IMR-90 (cell line): Measurements from ENCODE around the gene CLPTM1. TPM values are rescaled to one million over a fixed set of nuclear protein-coding genes. Genes with fewer than 3 reads are reported as not detected.
"Not testable (repeated sequence)": the region's sequence is repeated elsewhere in the genome, so short reads cannot be mapped to it uniquely, and the experiment has no call there.

Source experiments
- ATAC-seq: fragments of 200-7000 bp; cut with Tn5 transposase; 2 replicates; pipeline ENCODE4 v1.9.1; 2020; ENCODE audit warnings: low read depth, mild to moderate bottlenecking, moderate library complexity
- BruUV-seq: library from RNA; stranded (reverse); fragments of 400-500 nt; replicated peaks from 2 replicates; lab custom pipeline; 2021; lab: Mats Ljungman, UMichigan
- CTCF ChIA-PET: fragments of 300-600 bp; formaldehyde crosslinking; extraction: SDS; loops from one replicate; lab custom pipeline; 2021; ENCODE audit warnings: antibody characterized with exemption; lab: Yijun Ruan, JAX
- POLR2A ChIA-PET: fragments of 300-600 bp; sonication (Branson Sonifier 250); formaldehyde crosslinking; loops from one replicate; lab custom pipeline; 2022; ENCODE audit warnings: antibody characterized with exemption; ENCODE audit not compliant: unreplicated experiment; lab: Charles Lee
- DNase-seq: peaks from one replicate; pipeline ENCODE4 v3.0.0; 2013
- H2AFZ ChIP-seq: replicated peaks from 2 replicates; pipeline ENCODE3; 2013; ENCODE audit warnings: low read length, mild to moderate bottlenecking; ENCODE audit not compliant: poor library complexity
- H2AK5ac ChIP-seq: 2 replicates; pipeline ENCODE4 v1.6.1; 2013; ENCODE audit warnings: low read depth, low read length, inconsistent platforms
- H2AK9ac ChIP-seq: replicated peaks from 2 replicates; pipeline ENCODE3; 2013; ENCODE audit warnings: mild to moderate bottlenecking, low read depth, low read length, moderate library complexity; ENCODE audit not compliant: poor library complexity
- H2BK120ac ChIP-seq: 2 replicates; pipeline ENCODE4 v1.6.1; 2013; ENCODE audit warnings: low read depth, low read length, inconsistent platforms
- H2BK15ac ChIP-seq: 3 replicates; pipeline ENCODE4 v1.6.1; 2013; ENCODE audit warnings: low read depth, low read length, inconsistent platforms
- H2BK20ac ChIP-seq: 2 replicates; pipeline ENCODE4 v1.6.1; 2013; ENCODE audit warnings: low read depth, mild to moderate bottlenecking, inconsistent platforms, low read length, moderate library complexity
- H2BK5ac ChIP-seq: 2 replicates; pipeline ENCODE4 v1.6.1; 2013; ENCODE audit warnings: mild to moderate bottlenecking, low read depth, low read length, inconsistent platforms; ENCODE audit not compliant: poor library complexity, severe bottlenecking
- H3K14ac ChIP-seq: replicated peaks from 2 replicates; pipeline ENCODE4 v1.6.1; 2013; ENCODE audit warnings: low read depth, low read length, inconsistent platforms
- H3K18ac ChIP-seq: 2 replicates; pipeline ENCODE4 v1.6.1; 2013; ENCODE audit warnings: low read depth, low read length, control low read depth
- H3K23ac ChIP-seq: 2 replicates; pipeline ENCODE4 v1.6.1; 2013; ENCODE audit warnings: low read depth, low read length, inconsistent platforms
- H3K27ac ChIP-seq: 2 replicates; pipeline ENCODE4 v1.5.1; 2013; ENCODE audit warnings: mild to moderate bottlenecking, control low read depth, low read length; ENCODE audit not compliant: insufficient read depth
- H3K27me3 ChIP-seq: 2 replicates; pipeline ENCODE4 v1.6.1; 2013; ENCODE audit warnings: low read length; ENCODE audit not compliant: control insufficient read depth, insufficient read depth
- H3K36me3 ChIP-seq: 2 replicates; pipeline ENCODE4 v1.6.1; 2013; ENCODE audit warnings: low read length, mixed read lengths; ENCODE audit not compliant: control insufficient read depth, insufficient read depth
- H3K4ac ChIP-seq: 2 replicates; pipeline ENCODE4 v1.6.1; 2013; ENCODE audit warnings: low read depth, low read length, inconsistent platforms
- H3K4me1 ChIP-seq: 2 replicates; pipeline ENCODE4 v1.6.1; 2013; ENCODE audit warnings: low read length, mixed read lengths; ENCODE audit not compliant: control insufficient read depth, insufficient read depth
- H3K4me2 ChIP-seq: 2 replicates; pipeline ENCODE4 v1.6.1; 2013; ENCODE audit warnings: low read depth, mild to moderate bottlenecking, control low read depth, low read length, moderate library complexity
- H3K4me3 ChIP-seq: 2 replicates; pipeline ENCODE4 v1.5.1; 2013; ENCODE audit warnings: low read depth, mild to moderate bottlenecking, control low read depth, low read length, moderate library complexity; ENCODE audit not compliant: insufficient read depth
- H3K56ac ChIP-seq: 2 replicates; pipeline ENCODE4 v1.6.1; 2013; ENCODE audit warnings: low read length, inconsistent platforms; ENCODE audit not compliant: insufficient read depth; ENCODE audit errors: extremely low read depth
- H3K79me1 ChIP-seq, 2 experiments: 2 replicates each; pipeline ENCODE4 v1.6.1; 2013; ENCODE audit warnings: low read length in 2 of 2, inconsistent platforms in 1 of 2, low read depth in 1 of 2
- H3K9ac ChIP-seq: 2 replicates; pipeline ENCODE4 v1.6.1; 2013; ENCODE audit warnings: low read depth, low read length, control low read depth
- H3K9me1 ChIP-seq: 2 replicates; pipeline ENCODE4 v1.6.1; 2013; ENCODE audit warnings: low read length, inconsistent platforms; ENCODE audit not compliant: insufficient read depth
- H3K9me3 ChIP-seq: 2 replicates; pipeline ENCODE4 v1.6.1; 2013; ENCODE audit warnings: low read length; ENCODE audit not compliant: control insufficient read depth, insufficient read depth
- H4K20me1 ChIP-seq: 2 replicates; pipeline ENCODE4 v1.6.1; 2013; ENCODE audit warnings: low read length, inconsistent platforms; ENCODE audit not compliant: insufficient read depth
- H4K5ac ChIP-seq: 2 replicates; pipeline ENCODE4 v1.6.1; 2013; ENCODE audit warnings: mild to moderate bottlenecking, low read depth, low read length, control low read depth
- H4K8ac ChIP-seq, 2 experiments: 2 replicates each; pipeline ENCODE4 v1.6.1; 2013; ENCODE audit warnings: low read depth in 2 of 2, low read length in 2 of 2, control low read depth in 1 of 2, inconsistent platforms in 1 of 2
- H4K91ac ChIP-seq: 2 replicates; pipeline ENCODE4 v1.6.1; 2013; ENCODE audit warnings: low read depth, low read length, inconsistent platforms; ENCODE audit not compliant: insufficient read depth
- CEBPB ChIP-seq: IDR thresholded peaks from 2 replicates; pipeline ENCODE4 v1.6.1; 2012; ENCODE audit warnings: low read depth, low read length, improper control_type of control experiment
- CHD1 ChIP-seq: IDR thresholded peaks from 2 replicates; pipeline ENCODE4 v1.6.1; 2012; ENCODE audit warnings: low read depth, low read length, improper control_type of control experiment
- FOS ChIP-seq: fragments of 150-350 bp; IDR thresholded peaks from 2 replicates; pipeline ENCODE4 v1.6.1; 2016; ENCODE audit warnings: low read depth, low read length
- WGBS, 2 experiments: methylation state at CpG; one replicate each; pipeline versions ENCODE4 v1.1.5 to v1.1.7; 2013; ENCODE audit warnings: missing lambda C conversion rate in 2 of 2; ENCODE audit not compliant: insufficient read length in 1 of 2; ENCODE audit errors: extremely low coverage in 2 of 2; 5-methylcytosine and 5-hydroxymethylcytosine counted together
- dilution Hi-C: fragments of 300-500 bp; cut with HindIII; formaldehyde crosslinking; loops from one replicate; pipeline ENCODE4 v1.14.3; 2018; ENCODE audit warnings: low sequenced_read_pairs; ENCODE audit not compliant: unreplicated experiment
- in situ Hi-C: fragments of 300-500 bp; cut with MboI; formaldehyde crosslinking; loops from 3 replicates; pipeline ENCODE4 v1.14.3; 2019; ENCODE audit warnings: low sequenced_read_pairs, inconsistent platforms, mixed read lengths
- intact Hi-C: fragments of 100-400 bp; cut with micrococcal nuclease; formaldehyde crosslinking; loops from 2 replicates; pipeline ENCODE4 v1.10.0; 2022
- polyA plus RNA-seq, 3 experiments: library from polyadenylated mRNA; depleted of rRNA; stranded (reverse); fragments of >200 nt; gene quantifications; 2 replicates each; pipeline ENCODE4 v1.2.3, GENCODE V29; 2012; ENCODE audit warnings: low replicate concordance in 1 of 3
- total RNA-seq: library from RNA; depleted of rRNA; stranded (reverse); fragments of >200 nt; gene quantifications from 2 replicates; pipeline ENCODE4 v1.2.3, GENCODE V29; 2012

Gene CLPTM1
- total and polyA plus RNA-seq, 2 of the 4 experiments (the other 2 are of a cell fraction), result 23.8 to 88.8 TPM

DNA sequence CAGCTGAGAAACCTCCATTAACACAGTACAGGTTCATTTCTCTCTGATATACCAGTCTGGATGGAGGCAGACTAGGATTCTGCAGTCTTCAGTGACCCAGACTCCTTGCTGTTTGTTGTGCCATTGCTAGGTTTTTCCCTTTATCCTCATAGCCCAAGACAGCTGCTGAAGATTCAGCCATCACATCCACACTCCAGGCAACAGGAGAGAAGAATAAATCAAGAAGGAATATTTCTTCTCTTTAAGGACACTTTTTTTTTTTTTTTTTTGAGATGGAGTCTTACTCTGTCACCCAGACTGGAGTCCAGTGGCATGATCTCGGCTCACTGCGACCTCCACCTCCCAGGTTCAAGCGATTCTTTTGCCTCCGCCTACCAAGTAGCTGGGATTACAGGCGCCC lies 14.3 kb downstream of the CLPTM1 start:
- no peak overlapping the region for H2BK20ac ChIP-seq
- H3K4me3 ChIP-seq, result no peak overlapping the region
- no peak overlapping the region for H4K91ac ChIP-seq
- no peak overlapping the region for H2AK5ac ChIP-seq
- DNase-seq (no peak), ATAC-seq (no peak)
- peaks cover 16% of the 10 kb centered on the region for H4K20me1 ChIP-seq
- no peak overlapping the region for H3K4ac ChIP-seq
- H3K27me3 ChIP-seq, result no peaks in the 10 kb centered on the region
- H2AK9ac ChIP-seq, result no peak overlapping the region
- H2BK5ac ChIP-seq, result no peak overlapping the region
- TF ChIP-seq CEBPB (no peak), FOS (no peak), CHD1 (no peak)
- in situ Hi-C loops (no loop called here), intact Hi-C loops (no loop called here), dilution Hi-C loops (no loop called here)
- no peak overlapping the region for H4K5ac ChIP-seq
- no peak overlapping the region for H3K14ac ChIP-seq
- H3K36me3 ChIP-seq, result peaks cover 38% of the 10 kb centered on the region
- WGBS, 2 experiments, result no CpG with 5 or more reads among the region's 5 CpGs
- peaks cover 11 to 37% of the 10 kb centered on the region in 2 experiments for H3K79me1 ChIP-seq
- no peak overlapping the region for H2AFZ ChIP-seq
- H3K9me3 ChIP-seq, result no peaks in the 10 kb centered on the region
- no peak overlapping the region for H3K27ac ChIP-seq
- H2BK15ac ChIP-seq, result no peak overlapping the region
- H3K18ac ChIP-seq, result no peak overlapping the region
- H3K56ac ChIP-seq, result no peak overlapping the region
- BruUV-seq, result no TSS peak
- H3K4me2 ChIP-seq, result no peak overlapping the region
- H3K9me1 ChIP-seq, result no peaks in the 10 kb centered on the region
- H3K9ac ChIP-seq, result no peak overlapping the region
- POLR2A ChIA-PET, result interaction anchor here (0.6 kb wide), 1 partner anchor 100 kb away, joined by 6 read pairs; no protein-coding TSS in a partner anchor
- no peak overlapping the region for H3K23ac ChIP-seq
- no peaks in the 10 kb centered on the region for H3K4me1 ChIP-seq
- H2BK120ac ChIP-seq, result no peak overlapping the region
- CTCF ChIA-PET, result no interaction called here
- no peak overlapping the region for H4K8ac ChIP-seq

DNA sequence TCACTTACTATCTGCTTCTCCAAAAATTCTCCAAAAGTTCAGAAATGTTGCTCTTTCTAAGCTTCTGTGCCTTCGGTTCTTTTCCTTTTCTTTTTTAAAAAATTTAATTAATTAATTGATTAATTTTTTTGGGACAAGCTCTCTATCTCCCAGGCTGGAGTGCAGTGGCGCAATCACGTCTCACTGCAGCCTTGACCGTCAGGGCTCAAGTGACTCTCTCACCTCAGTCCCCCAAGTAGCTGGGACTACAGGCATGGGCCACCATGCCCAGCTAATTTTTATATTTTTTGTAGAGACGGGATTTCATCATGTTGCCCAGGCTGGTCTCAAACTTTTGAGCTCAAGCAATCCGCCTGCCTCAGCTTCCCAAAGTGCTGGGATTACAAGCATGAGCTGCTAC lies 16.3 kb downstream of the CLPTM1 start:
- H3K23ac ChIP-seq, H3K14ac ChIP-seq, intact Hi-C loops, H2BK5ac ChIP-seq, H4K5ac ChIP-seq, H4K91ac ChIP-seq, ATAC-seq, H2AK9ac ChIP-seq, H4K8ac ChIP-seq, in situ Hi-C loops, H3K18ac ChIP-seq, H3K27ac ChIP-seq, H3K9ac ChIP-seq, POLR2A ChIA-PET, DNase-seq, H2BK20ac ChIP-seq, H2BK15ac ChIP-seq, H3K9me1 ChIP-seq, BruUV-seq, H2BK120ac ChIP-seq, H3K4ac ChIP-seq, H2AFZ ChIP-seq, H3K4me2 ChIP-seq, H3K4me3 ChIP-seq, H3K27me3 ChIP-seq, dilution Hi-C loops, H3K9me3 ChIP-seq, H3K4me1 ChIP-seq, H3K56ac ChIP-seq, H2AK5ac ChIP-seq: not testable (repeated sequence)
- peaks cover 14% of the 10 kb centered on the region for H4K20me1 ChIP-seq
- WGBS, 2 experiments, result no CpG with 5 or more reads among the region's 6 CpGs
- CTCF ChIA-PET, result interaction anchor here (0.6 kb wide), 1 partner anchor 12 kb away, joined by 3 read pairs; no protein-coding TSS in a partner anchor
- H3K79me1 ChIP-seq, result peaks cover 6 to 32% of the 10 kb centered on the region in 2 experiments
- peaks cover 51% of the 10 kb centered on the region for H3K36me3 ChIP-seq
